Measurements from ENCODE around the gene SPINK7.

SPINK7 gene

GRCh38 chr5:148290271-148291195 is 21.7 kb upstream of the SPINK7 start:
- no peak for DNase-seq (ENCODE audit: low spot score)
- H3K4me1 ChIP-seq (ENCODE audit: insufficient read depth, poor library complexity, severe bottlenecking): no peaks in the 10 kb centered on the region
- H3K36me3 ChIP-seq (ENCODE audit: low read depth): no peaks in the 10 kb centered on the region
- peak; percentile 79 for ATAC-seq (ENCODE audit: low read depth)
- no peaks in the 10 kb centered on the region for H3K27me3 ChIP-seq (ENCODE audit: insufficient read depth, poor library complexity, severe bottlenecking)
- no peak overlapping the region for H3K4me3 ChIP-seq (ENCODE audit: severe bottlenecking)
- H3K9me3 ChIP-seq (ENCODE audit: severe bottlenecking): no peaks in the 10 kb centered on the region
- H3K27ac ChIP-seq (ENCODE audit: poor library complexity, severe bottlenecking): no peak overlapping the region
- TF ChIP-seq, protein P1, sequence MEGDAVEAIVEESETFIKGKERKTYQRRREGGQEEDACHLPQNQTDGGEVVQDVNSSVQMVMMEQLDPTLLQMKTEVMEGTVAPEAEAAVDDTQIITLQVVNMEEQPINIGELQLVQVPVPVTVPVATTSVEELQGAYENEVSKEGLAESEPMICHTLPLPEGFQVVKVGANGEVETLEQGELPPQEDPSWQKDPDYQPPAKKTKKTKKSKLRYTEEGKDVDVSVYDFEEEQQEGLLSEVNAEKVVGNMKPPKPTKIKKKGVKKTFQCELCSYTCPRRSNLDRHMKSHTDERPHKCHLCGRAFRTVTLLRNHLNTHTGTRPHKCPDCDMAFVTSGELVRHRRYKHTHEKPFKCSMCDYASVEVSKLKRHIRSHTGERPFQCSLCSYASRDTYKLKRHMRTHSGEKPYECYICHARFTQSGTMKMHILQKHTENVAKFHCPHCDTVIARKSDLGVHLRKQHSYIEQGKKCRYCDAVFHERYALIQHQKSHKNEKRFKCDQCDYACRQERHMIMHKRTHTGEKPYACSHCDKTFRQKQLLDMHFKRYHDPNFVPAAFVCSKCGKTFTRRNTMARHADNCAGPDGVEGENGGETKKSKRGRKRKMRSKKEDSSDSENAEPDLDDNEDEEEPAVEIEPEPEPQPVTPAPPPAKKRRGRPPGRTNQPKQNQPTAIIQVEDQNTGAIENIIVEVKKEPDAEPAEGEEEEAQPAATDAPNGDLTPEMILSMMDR (IDR thresholded peaks at IDR 0.05; ENCODE audit: poor library complexity, severe bottlenecking): peak; percentile 82

DNA sequence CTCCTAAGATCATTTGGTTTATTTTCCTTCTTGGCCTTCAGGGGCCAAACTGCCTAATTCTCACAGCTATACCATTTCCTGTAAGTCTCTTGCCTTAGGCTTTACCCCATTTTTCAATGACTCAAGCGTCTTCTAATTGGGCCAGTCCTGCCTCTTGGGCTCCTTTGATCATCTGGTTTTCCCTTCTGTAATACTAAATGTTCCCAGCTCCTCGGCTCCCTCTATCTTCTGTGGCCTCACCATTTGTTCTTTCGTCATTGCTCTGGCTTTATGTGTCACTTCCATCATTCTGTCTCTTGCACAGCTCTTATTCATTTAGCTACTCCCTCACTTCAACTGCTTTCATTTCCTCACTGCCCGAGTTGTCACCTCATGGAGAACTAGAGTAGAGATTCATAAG is 14.5 kb upstream of the SPINK7 start:
- H3K27me3 ChIP-seq (ENCODE audit: insufficient read depth, poor library complexity, severe bottlenecking): no peaks in the 10 kb centered on the region
- no peaks in the 10 kb centered on the region for H3K4me1 ChIP-seq (ENCODE audit: insufficient read depth, poor library complexity, severe bottlenecking)
- no peak for DNase-seq (ENCODE audit: low spot score)
- ATAC-seq (ENCODE audit: low read depth): no peak
- H3K9me3 ChIP-seq (ENCODE audit: severe bottlenecking): no peaks in the 10 kb centered on the region
- no peak overlapping the region for H3K27ac ChIP-seq (ENCODE audit: poor library complexity, severe bottlenecking)
- TF ChIP-seq, protein P1 (IDR thresholded peaks at IDR 0.05; ENCODE audit: poor library complexity, severe bottlenecking): no peak
- no peak overlapping the region for H3K4me3 ChIP-seq (ENCODE audit: severe bottlenecking)
- no peaks in the 10 kb centered on the region for H3K36me3 ChIP-seq (ENCODE audit: low read depth)

DNA sequence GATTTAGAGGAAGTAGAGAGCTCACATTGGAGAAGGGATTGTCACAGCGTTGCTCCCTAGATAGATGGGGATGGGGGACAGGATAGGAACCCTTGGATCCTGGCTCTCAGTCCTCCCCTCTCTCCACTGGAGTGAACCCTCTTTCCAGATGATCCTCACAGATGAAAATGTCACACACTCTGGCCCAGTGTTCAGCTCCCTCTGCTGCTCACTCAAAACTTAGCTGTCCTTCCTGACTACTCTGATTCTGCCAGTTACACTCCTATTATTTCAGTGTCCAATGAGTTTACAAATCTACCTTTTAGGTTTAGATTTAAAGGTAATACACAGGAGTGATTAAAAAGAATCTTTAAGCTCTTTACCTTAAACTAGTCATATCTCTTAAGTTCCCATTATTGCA is 5.8 kb upstream of the SPINK7 start:
- no peaks in the 10 kb centered on the region for H3K36me3 ChIP-seq (ENCODE audit: low read depth)
- no peak overlapping the region for H3K27ac ChIP-seq (ENCODE audit: poor library complexity, severe bottlenecking)
- TF ChIP-seq, protein P1 (IDR thresholded peaks at IDR 0.05; ENCODE audit: poor library complexity, severe bottlenecking): peak; percentile 38
- no peaks in the 10 kb centered on the region for H3K9me3 ChIP-seq (ENCODE audit: severe bottlenecking)
- no peaks in the 10 kb centered on the region for H3K27me3 ChIP-seq (ENCODE audit: insufficient read depth, poor library complexity, severe bottlenecking)
- H3K4me1 ChIP-seq (ENCODE audit: insufficient read depth, poor library complexity, severe bottlenecking): no peaks in the 10 kb centered on the region
- ATAC-seq (ENCODE audit: low read depth) (peak; percentile 54; the same call in 1 of the 3 replicates), DNase-seq (ENCODE audit: low spot score) (no peak)
- no peak overlapping the region for H3K4me3 ChIP-seq (ENCODE audit: severe bottlenecking)

GRCh38 chr5:148309019-148309418 is 3.2 kb upstream of the SPINK7 start:
- H3K27ac ChIP-seq (ENCODE audit: poor library complexity, severe bottlenecking): no peak overlapping the region
- H3K27me3 ChIP-seq (ENCODE audit: insufficient read depth, poor library complexity, severe bottlenecking): no peaks in the 10 kb centered on the region
- no peaks in the 10 kb centered on the region for H3K36me3 ChIP-seq (ENCODE audit: low read depth)
- no peaks in the 10 kb centered on the region for H3K9me3 ChIP-seq (ENCODE audit: severe bottlenecking)
- TF ChIP-seq, protein P1 (IDR thresholded peaks at IDR 0.05; ENCODE audit: poor library complexity, severe bottlenecking): no peak
- no peak overlapping the region for H3K4me3 ChIP-seq (ENCODE audit: severe bottlenecking)
- no peaks in the 10 kb centered on the region for H3K4me1 ChIP-seq (ENCODE audit: insufficient read depth, poor library complexity, severe bottlenecking)
- ATAC-seq (ENCODE audit: low read depth): no peak
- DNase-seq (ENCODE audit: low spot score): no peak

DNA sequence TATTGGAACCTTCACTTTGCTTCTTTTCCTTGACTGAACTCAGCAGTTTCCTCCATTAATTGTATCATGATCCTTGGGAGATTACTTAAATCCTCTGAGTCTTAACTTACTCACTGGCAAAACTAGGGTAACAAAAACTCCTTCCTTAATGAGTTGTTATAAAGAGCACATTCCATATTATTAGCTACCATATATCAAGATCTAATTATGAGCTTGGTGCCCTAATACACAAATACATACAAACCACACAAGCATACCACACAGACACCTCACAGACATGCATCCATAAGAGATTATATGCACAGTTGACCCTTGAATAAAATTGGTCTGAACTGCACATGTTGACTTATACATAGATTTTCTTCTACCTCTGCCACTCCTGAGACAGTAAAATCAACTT is 2.5 kb upstream of the SPINK7 start:
- no peak overlapping the region for H3K4me3 ChIP-seq (ENCODE audit: severe bottlenecking)
- ATAC-seq (ENCODE audit: low read depth): no peak
- no peaks in the 10 kb centered on the region for H3K36me3 ChIP-seq (ENCODE audit: low read depth)
- TF ChIP-seq, protein P1 (IDR thresholded peaks at IDR 0.05; ENCODE audit: poor library complexity, severe bottlenecking): no peak
- H3K9me3 ChIP-seq (ENCODE audit: severe bottlenecking): no peaks in the 10 kb centered on the region
- no peaks in the 10 kb centered on the region for H3K4me1 ChIP-seq (ENCODE audit: insufficient read depth, poor library complexity, severe bottlenecking)
- H3K27me3 ChIP-seq (ENCODE audit: insufficient read depth, poor library complexity, severe bottlenecking): no peaks in the 10 kb centered on the region
- DNase-seq (ENCODE audit: low spot score): no peak
- H3K27ac ChIP-seq (ENCODE audit: poor library complexity, severe bottlenecking): no peak overlapping the region
